Inferior parietal cortex (tissue), 1 donor: ENCODE results near the gene RARB.

ENCODE experiments used
- DNase-seq: peaks from one replicate; pipeline ENCODE4 v3.0.0-alpha.2; 2016; ENCODE audit errors: extremely low spot score

The RARB gene

DNA sequence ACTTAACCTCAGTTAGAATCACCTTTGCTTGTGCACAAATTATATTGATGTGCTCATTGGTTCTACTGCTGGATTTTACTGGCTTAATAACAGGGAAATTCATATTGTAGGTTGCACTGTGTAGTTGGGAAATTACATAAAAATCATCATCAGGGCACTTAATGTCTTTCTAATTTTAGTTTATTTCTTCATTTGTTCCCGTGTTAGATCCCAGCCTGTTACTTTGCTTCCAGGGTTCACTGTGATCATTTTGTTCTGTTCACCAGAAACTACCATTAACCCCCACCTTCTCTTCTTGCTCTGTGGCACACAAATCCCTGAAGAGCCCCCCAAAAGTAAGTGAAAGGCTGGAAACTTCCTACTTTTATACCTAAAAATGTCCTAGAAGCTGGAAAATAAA, 80.4 kb downstream of the RARB start:
- no peak for DNase-seq

GRCh38 chr3:25508901-25509300, 80.8 kb downstream of the RARB start:
- DNase-seq = no peak

DNA sequence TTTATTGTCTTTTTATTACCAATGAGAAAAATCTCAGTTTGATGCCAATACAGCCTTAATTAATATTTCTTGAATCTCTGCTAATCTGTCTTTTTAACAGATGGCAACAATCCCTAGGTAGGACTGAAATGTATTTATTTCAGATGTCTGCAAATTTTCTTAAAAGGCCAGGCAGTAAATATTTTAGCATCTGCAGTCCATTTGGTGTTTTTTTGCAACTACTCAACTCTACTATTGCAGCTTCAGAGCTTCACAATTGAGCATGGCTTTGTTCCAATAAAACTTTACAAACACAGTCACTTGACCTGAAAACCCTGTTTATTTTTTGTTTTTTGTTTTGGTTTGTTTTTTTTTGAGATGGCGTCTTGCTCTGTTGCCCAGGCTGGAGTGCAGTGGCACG, 82.7 kb downstream of the RARB start:
- no peak for DNase-seq

DNA sequence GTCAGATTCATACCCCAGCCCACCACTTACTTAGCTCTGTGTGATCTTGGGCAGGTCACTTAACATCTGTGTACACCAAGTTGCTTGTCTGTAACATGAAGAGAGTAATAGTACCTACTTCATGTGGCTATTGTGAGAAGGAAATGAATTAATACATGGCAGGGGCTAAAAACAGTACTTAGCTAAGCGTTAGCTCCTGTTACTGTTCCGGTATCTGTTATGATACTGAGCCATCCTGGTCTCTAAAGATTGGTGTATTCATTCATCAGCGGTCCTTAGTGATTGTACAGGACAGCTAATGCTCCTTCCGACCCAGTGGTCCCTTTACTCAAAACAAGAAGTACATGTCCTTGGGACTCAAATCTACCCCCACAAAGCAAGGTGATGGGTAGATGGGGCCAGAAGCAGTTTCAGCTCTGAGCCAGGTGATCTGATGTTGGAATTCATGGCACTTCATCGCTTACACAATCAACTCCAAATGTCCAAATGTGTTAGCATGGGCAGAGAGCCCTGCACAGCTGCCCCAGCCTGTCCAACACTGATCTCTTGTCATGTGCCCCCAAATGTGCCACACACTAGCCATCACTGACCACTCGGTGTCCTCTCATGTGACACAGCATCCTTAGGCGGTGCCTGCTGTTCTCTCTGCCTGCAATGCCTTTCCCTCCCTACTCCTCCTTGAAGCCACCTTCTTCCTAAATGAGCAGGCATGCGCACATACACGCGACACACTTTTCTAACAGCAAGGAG, 84.1 kb downstream of the RARB start:
- DNase-seq = no peak

GRCh38 chr3:25513642-25514266, 85.7 kb downstream of the RARB start:
- no peak for DNase-seq

- DNase-seq = no peak
These were observed 87.1 kb downstream of the RARB start for GRCh38 chr3:25515171-25515570.

DNA sequence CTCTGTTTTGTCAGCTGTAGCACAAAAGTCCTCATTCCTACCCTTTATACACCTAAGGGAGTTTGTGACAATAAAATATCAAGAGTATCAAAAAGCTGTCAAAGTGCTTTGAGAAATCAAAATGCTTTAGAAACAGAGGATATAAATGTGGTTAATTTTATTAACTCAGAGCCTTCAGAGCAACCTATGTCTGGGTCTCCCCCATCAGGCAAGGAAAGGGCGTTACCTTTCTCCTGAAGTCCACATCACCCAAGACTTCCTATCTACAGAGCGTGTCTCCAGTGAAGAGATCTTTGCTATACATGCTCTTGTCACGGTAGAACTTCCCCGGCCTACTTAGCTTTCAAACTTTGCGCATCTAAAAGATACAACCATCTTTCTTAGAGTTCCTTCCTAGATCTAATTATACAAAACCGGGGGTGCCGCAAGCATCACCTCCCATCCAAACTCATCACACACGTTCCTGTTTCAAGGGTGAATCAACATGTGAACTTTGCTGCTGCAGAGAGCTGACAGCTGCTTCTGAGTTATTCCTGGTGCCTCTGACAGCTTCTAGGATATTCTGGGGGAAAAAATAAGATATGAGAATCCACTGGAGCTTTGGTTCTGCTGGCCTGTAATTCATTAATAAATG, 93.0 kb downstream of the RARB start:
- no peak for DNase-seq

DNA sequence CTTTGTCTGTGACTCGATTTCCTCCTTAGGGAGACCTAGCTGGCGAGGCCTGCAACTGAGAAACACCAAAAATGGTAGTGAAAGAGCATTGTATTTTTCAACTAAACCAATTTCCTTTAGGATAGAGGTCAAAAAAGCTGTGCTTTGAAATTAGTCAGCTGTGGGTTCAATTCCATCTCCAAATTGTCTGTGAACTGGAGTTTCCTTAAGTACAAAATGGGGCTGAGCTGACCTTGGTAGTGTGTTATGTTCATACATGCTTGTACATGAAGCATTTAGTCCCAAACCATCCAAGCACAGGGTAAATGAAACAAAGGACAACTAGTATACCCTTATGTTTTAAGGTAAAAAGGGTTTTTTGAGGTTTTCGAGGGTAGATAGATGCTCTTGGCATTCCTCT, 99.3 kb downstream of the RARB start:
- DNase-seq = no peak

GRCh38 chr3:25527801-25528200, 99.7 kb downstream of the RARB start:
- peak; percentile 40 for DNase-seq

- no peak for DNase-seq
These were observed 103.9 kb downstream of the RARB start for GRCh38 chr3:25531971-25532370.

DNA sequence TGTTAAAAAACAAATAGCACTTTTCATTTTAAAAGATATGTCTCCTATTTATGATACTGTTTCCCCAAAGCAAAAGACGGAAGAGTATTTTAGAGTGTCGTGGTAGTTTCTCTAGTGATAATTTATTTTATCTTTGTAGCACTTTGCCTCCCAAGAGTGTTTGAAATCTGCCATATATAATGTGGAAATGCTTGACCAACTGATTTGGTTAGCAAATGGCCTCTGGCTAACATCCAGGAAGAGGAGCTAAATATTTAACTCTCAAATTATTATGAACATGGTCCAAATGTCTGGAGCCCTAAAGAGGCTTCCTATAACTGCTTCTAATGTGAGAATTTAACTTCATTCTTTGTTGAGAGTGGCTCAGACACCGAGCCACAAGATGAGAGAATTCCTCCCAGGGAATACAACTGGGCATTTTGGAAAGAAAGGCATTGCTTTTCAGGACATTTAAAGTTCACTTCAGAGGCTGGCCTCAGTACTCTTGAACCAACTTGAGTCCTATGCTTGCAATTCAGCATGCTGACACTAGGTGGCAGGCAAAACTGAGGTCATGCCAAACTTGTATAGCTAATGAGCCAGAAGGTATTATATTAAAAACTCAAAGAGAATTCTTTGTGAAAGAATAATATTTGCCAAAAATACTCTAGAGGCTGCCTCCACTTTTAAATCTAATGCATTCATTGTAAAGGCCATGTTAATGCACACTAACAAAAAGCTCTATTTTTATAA, 104.5 kb downstream of the RARB start:
- DNase-seq = no peak

- no peak for DNase-seq
These were observed 105.3 kb downstream of the RARB start for GRCh38 chr3:25533399-25533798.

- no peak for DNase-seq
These were observed 105.9 kb downstream of the RARB start for GRCh38 chr3:25534007-25534406.

DNA sequence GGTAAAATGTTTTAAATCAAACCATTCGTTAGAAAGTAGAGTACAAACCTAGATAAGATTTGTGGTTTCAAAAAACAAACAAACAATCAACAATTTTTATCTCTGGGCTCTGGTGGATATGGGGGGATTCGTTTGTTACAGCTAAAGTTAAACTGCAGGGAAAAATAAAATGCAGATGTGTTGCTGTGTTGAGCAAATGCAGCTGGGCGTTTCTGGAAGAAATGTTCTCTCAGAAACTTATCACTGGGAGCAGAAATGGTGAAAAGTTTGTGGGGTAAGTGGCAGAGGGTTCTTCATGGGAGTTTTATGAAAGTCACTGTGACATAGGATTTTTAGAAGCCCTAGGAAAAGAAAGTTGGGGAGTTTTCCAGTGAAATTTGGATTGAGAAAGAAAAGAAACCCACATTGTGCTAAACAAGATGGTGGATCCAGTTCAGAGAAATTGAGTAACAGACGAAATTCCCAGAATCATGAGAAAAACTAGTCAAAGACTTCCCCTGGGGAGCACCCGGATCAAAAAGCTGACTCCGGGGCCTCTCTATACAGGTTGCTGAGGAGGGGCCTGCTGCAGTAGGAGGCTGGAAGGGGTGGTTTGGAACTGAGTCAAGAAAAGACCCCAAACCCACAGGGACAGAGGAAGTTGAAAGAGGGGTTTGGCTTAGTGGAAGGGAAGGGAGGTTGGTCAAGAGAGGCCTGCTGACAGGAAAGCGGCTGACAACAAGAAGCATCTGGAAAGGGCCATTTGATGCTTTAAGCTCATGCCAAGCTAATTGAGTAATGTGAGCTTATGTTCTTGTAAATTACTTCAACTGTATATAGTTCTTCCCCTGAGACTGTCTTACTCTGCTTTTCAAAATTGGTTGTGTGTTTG, 108.7 kb downstream of the RARB start:
- no peak for DNase-seq

- no peak for DNase-seq
These were observed 109.5 kb downstream of the RARB start for GRCh38 chr3:25537516-25537915.

DNA sequence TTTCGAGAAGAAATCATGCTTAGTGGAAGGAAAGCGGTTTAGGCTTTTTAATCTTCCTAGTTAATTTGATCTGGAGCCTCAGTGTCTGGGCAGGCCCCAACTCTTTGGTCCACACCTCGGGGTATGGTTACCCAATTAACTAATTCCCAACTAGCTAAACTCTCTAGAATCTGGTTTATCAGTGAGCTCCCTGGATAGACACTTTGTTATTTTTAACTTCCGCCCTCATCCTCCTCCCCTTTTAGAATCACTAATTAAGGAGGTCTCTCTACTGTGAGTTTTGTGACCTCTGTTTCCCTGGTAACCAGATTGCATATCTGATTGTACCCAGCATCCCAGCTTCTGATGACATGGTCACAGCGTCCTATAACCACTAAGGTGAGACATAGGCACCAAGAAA, 112.2 kb downstream of the RARB start:
- no peak for DNase-seq

DNA sequence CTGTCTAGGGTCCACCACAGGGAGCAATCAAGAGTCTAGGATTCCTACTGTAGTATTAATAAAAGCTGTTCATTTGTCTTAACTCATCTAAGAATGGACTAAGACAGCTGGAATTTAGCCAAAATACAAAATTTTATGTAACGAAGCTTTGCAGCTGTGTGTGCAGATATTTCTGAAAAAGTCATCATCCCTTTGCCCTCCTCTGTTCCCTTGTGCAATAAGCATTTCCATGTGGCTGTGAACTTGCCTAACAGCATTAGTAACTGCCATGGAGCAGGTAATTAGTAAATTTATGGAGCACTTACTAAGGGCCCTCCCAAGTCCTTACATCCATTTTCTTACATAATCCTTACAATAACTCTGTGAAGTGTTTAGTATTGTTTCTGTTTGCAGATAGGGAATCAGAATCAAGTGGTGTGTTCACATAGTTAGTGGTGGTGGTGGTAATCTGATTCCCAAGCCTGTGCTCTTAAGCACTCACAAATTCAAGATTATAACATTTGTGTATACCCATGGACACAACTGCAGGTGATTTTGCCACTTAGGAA, 114.5 kb downstream of the RARB start:
- DNase-seq = no peak

DNA sequence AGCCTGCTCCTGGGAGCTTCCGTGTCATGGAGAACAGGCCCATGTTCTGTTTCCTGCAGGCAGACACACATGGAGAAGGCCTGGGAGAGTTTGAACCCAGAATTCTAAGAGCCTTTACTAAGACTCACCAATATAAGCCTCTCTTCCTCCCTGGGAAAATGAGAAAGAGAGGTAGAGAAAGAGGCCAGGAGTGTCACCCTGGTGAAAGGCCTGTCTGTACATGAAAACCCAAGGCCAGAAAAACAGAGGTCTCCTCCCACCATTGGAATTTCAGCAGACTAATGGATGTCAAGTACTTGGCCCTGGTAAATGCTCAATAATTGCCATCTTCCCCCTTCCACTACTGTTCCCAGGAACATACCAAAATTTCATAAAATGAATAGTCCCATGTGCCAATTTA, 119.0 kb downstream of the RARB start:
- DNase-seq = no peak

DNA sequence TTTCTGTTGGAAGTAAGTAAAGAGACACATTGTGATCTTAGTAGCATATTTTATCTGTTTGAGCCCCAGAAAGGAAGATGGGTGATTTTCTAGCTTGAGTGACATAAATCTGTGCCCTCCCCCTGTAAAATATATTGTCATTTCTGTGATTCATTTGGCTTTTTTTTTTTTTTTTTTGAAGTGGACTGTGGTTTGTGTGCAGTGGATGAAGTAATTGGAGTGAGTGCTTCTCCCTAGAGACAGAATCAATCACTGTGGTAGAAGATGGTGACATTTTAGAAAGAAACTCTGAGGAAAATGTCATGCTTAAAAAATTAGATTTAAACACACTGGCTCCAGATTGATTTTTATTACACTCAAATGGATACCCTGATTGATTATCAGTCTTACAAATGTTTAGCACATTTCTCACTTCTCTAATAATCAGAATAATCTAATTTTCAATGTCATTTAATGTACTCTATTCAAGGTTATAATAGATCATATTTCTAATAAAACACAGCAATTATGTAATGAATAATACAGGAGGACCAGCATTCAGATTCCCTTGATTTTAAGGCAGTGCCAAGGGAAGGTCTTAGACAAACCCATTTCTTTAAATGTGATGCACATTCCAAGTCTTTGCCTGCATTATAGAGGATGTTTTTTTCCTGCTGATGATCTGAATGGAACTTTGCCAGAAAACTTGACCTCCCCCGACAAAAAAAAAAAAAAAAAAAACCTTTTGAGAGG, 120.0 kb downstream of the RARB start:
- DNase-seq = no peak

GRCh38 chr3:25548836-25549235, 120.8 kb downstream of the RARB start:
- DNase-seq = no peak

GRCh38 chr3:25552251-25552650, 124.2 kb downstream of the RARB start:
- DNase-seq = no peak
